Cerebellar nuclear complex (tissue), 1 donor: ENCODE results near the gene SORCS2.

Experiments used
- DNase-seq, 2 experiments: peaks; one replicate each; lab custom pipeline; 2025; lab: John Stamatoyannopoulos, UW

The SORCS2 gene

GRCh38 chr4:7510066-7510465 lies 317.7 kb downstream of the SORCS2 start:
- DNase-seq = no peak

- no peak for DNase-seq
These were observed 318.2 kb downstream of the SORCS2 start for GRCh38 chr4:7510538-7510937.

GRCh38 chr4:7511525-7511924 lies 319.2 kb downstream of the SORCS2 start:
- DNase-seq = no peak

- DNase-seq = no peak
These were observed 320.1 kb downstream of the SORCS2 start for GRCh38 chr4:7512428-7512827.

GRCh38 chr4:7512946-7513345 lies 320.6 kb downstream of the SORCS2 start:
- DNase-seq = no peak

GRCh38 chr4:7513671-7514070 lies 321.3 kb downstream of the SORCS2 start:
- DNase-seq = no peak

GRCh38 chr4:7514281-7514680 lies 321.9 kb downstream of the SORCS2 start:
- no peak for DNase-seq

- DNase-seq = no peak
These were observed 322.5 kb downstream of the SORCS2 start for GRCh38 chr4:7514789-7515188.

GRCh38 chr4:7515390-7515902 lies 323.1 kb downstream of the SORCS2 start:
- no peak for DNase-seq

GRCh38 chr4:7516096-7516772 lies 323.9 kb downstream of the SORCS2 start:
- DNase-seq = no peak

GRCh38 chr4:7516773-7517144 lies 324.4 kb downstream of the SORCS2 start:
- no peak for DNase-seq

- DNase-seq = peak; percentile 13 to 58
These were observed 326.7 kb downstream of the SORCS2 start for GRCh38 chr4:7518871-7519637.

- DNase-seq = no peak
These were observed 327.5 kb downstream of the SORCS2 start for GRCh38 chr4:7519638-7520376.

GRCh38 chr4:7521666-7522065 lies 329.3 kb downstream of the SORCS2 start:
- DNase-seq = no peak

- DNase-seq = no peak
These were observed 330.3 kb downstream of the SORCS2 start for GRCh38 chr4:7522452-7523220.

- DNase-seq = no peak
These were observed 331.2 kb downstream of the SORCS2 start for GRCh38 chr4:7523526-7523925.

GRCh38 chr4:7524064-7524682 lies 331.8 kb downstream of the SORCS2 start:
- no peak for DNase-seq

GRCh38 chr4:7524843-7525242 lies 332.5 kb downstream of the SORCS2 start:
- no peak for DNase-seq

GRCh38 chr4:7526491-7526890 lies 334.2 kb downstream of the SORCS2 start:
- DNase-seq = no peak

- DNase-seq = no peak
These were observed 334.7 kb downstream of the SORCS2 start for GRCh38 chr4:7526929-7527535.
